ENCODE measurements around the gene COPG2. TPM values are rescaled to one million over a fixed set of nuclear protein-coding genes. Genes with fewer than 3 reads are reported as not detected.
"Not testable (repeated sequence)": the region's sequence is repeated elsewhere in the genome, so short reads cannot be mapped to it uniquely, and the experiment has no call there.

Gene COPG2
- total RNA-seq, 2 donors from 2014 or later = 74.3 to 76.3 TPM

GRCh38 chr7:130553398-130554029 lies 115.0 kb downstream of the COPG2 start:
- Histone ChIP-seq H3K9ac (ENCODE audit: extremely low read depth, low read length, poor library complexity, severe bottlenecking) (no peak overlapping the region), H3K36me3 (ENCODE audit: control insufficient read depth, insufficient read depth, low read length) (peaks cover 20% of the 10 kb centered on the region), H3K9me3 (ENCODE audit: control insufficient read depth, low read length) (no peaks in the 10 kb centered on the region), H3K4me1 (ENCODE audit: control insufficient read depth, insufficient read depth, low read length) (no peaks in the 10 kb centered on the region), H3K4me3 (ENCODE audit: low read length) (no peak overlapping the region), H3K27ac (ENCODE audit: low read depth, low read length) (no peak overlapping the region), H3K27me3 (ENCODE audit: control insufficient read depth, insufficient read depth, low read length, poor library complexity, severe bottlenecking) (no peaks in the 10 kb centered on the region)
- Mint-ChIP-seq H3K4me1 (peaks cover 7% of the 10 kb centered on the region), H3K36me3 (ENCODE audit: low read depth) (peaks cover 31% of the 10 kb centered on the region), H3K27ac (no peak overlapping the region), H3K27me3 (ENCODE audit: insufficient read depth) (no peaks in the 10 kb centered on the region), H3K9me3 (no peaks in the 10 kb centered on the region), H3K4me3 (no peak overlapping the region)
- no peak for DNase-seq
- 91 to 96% methylated on average over 2 to 3 of the region's 3 CpGs for WGBS, 2 experiments (ENCODE audit: insufficient coverage in 1 of 2, insufficient read length in 1 of 2)
- no peak for TF ChIP-seq CTCF (conservative IDR thresholded peaks at IDR 0.05)

- no peak overlapping the region for H3K4me3 ChIP-seq (ENCODE audit: low read length)
- H3K9ac ChIP-seq (ENCODE audit: extremely low read depth, low read length, poor library complexity, severe bottlenecking) = no peak overlapping the region
- no peak for DNase-seq
- H3K4me1 ChIP-seq (ENCODE audit: control insufficient read depth, insufficient read depth, low read length) = no peaks in the 10 kb centered on the region
- Mint-ChIP-seq H3K9me3 (no peaks in the 10 kb centered on the region), H3K36me3 (ENCODE audit: low read depth) (peaks cover 23% of the 10 kb centered on the region), H3K27ac (no peak overlapping the region), H3K4me1 (no peaks in the 10 kb centered on the region), H3K4me3 (no peak overlapping the region), H3K27me3 (ENCODE audit: insufficient read depth) (no peaks in the 10 kb centered on the region)
- no peaks in the 10 kb centered on the region for H3K9me3 ChIP-seq (ENCODE audit: control insufficient read depth, low read length)
- H3K36me3 ChIP-seq (ENCODE audit: control insufficient read depth, insufficient read depth, low read length) = peaks cover 39% of the 10 kb centered on the region
- no peak for TF ChIP-seq CTCF (conservative IDR thresholded peaks at IDR 0.05)
- WGBS, 2 experiments (ENCODE audit: insufficient coverage in 1 of 2, insufficient read length in 1 of 2) = 92 to 100% methylated on average over 1 of the region's 1 CpG
- no peaks in the 10 kb centered on the region for H3K27me3 ChIP-seq (ENCODE audit: control insufficient read depth, insufficient read depth, low read length, poor library complexity, severe bottlenecking)
- no peak overlapping the region for H3K27ac ChIP-seq (ENCODE audit: low read depth, low read length)
Observed at GRCh38 chr7:130544356-130544755, 124.2 kb downstream of the COPG2 start.

GRCh38 chr7:130543487-130544010 lies 125.0 kb downstream of the COPG2 start:
- Mint-ChIP-seq H3K36me3 (ENCODE audit: low read depth) (peaks cover 18% of the 10 kb centered on the region), H3K27me3 (ENCODE audit: insufficient read depth) (no peaks in the 10 kb centered on the region), H3K4me3 (no peak overlapping the region), H3K9me3 (no peaks in the 10 kb centered on the region), H3K4me1 (no peaks in the 10 kb centered on the region), H3K27ac (no peak overlapping the region)
- H3K27me3 ChIP-seq (ENCODE audit: control insufficient read depth, insufficient read depth, low read length, poor library complexity, severe bottlenecking) = no peaks in the 10 kb centered on the region
- 99 to 100% methylated on average over 2 of the region's 2 CpGs for WGBS, 2 experiments (ENCODE audit: insufficient coverage in 1 of 2, insufficient read length in 1 of 2)
- H3K4me1 ChIP-seq (ENCODE audit: control insufficient read depth, insufficient read depth, low read length) = no peaks in the 10 kb centered on the region
- no peak overlapping the region for H3K4me3 ChIP-seq (ENCODE audit: low read length)
- H3K9ac ChIP-seq (ENCODE audit: extremely low read depth, low read length, poor library complexity, severe bottlenecking) = no peak overlapping the region
- H3K36me3 ChIP-seq (ENCODE audit: control insufficient read depth, insufficient read depth, low read length) = peaks cover 41% of the 10 kb centered on the region
- peaks cover 1% of the 10 kb centered on the region for H3K9me3 ChIP-seq (ENCODE audit: control insufficient read depth, low read length)
- no peak for TF ChIP-seq CTCF (conservative IDR thresholded peaks at IDR 0.05)
- no peak for DNase-seq
- no peak overlapping the region for H3K27ac ChIP-seq (ENCODE audit: low read depth, low read length)

GRCh38 chr7:130542297-130542696 lies 126.3 kb downstream of the COPG2 start:
- not testable (repeated sequence) for H3K9me3 ChIP-seq (ENCODE audit: control insufficient read depth, low read length); H3K4me1 ChIP-seq (ENCODE audit: control insufficient read depth, insufficient read depth, low read length); H3K4me3 ChIP-seq (ENCODE audit: low read length); H3K27ac ChIP-seq (ENCODE audit: low read depth, low read length); H3K9ac ChIP-seq (ENCODE audit: extremely low read depth, low read length, poor library complexity, severe bottlenecking); H3K9me3 Mint-ChIP-seq; H3K27ac Mint-ChIP-seq; H3K27me3 Mint-ChIP-seq (ENCODE audit: insufficient read depth); DNase-seq; H3K4me3 Mint-ChIP-seq; H3K27me3 ChIP-seq (ENCODE audit: control insufficient read depth, insufficient read depth, low read length, poor library complexity, severe bottlenecking); H3K4me1 Mint-ChIP-seq
- peaks cover 12% of the 10 kb centered on the region for H3K36me3 Mint-ChIP-seq (ENCODE audit: low read depth)
- peaks cover 38% of the 10 kb centered on the region for H3K36me3 ChIP-seq (ENCODE audit: control insufficient read depth, insufficient read depth, low read length)
- 95% methylated on average over 4 of the region's 4 CpGs for WGBS, 2 experiments (ENCODE audit: insufficient coverage in 1 of 2, insufficient read length in 1 of 2)

GRCh38 chr7:130541287-130541686 lies 127.3 kb downstream of the COPG2 start:
- H3K4me1 Mint-ChIP-seq; H3K9me3 Mint-ChIP-seq; H3K27me3 Mint-ChIP-seq (ENCODE audit: insufficient read depth); H3K36me3 Mint-ChIP-seq (ENCODE audit: low read depth); H3K27ac Mint-ChIP-seq; H3K4me1 ChIP-seq (ENCODE audit: control insufficient read depth, insufficient read depth, low read length); H3K4me3 ChIP-seq (ENCODE audit: low read length); DNase-seq; H3K9ac ChIP-seq (ENCODE audit: extremely low read depth, low read length, poor library complexity, severe bottlenecking); H3K27me3 ChIP-seq (ENCODE audit: control insufficient read depth, insufficient read depth, low read length, poor library complexity, severe bottlenecking); H3K27ac ChIP-seq (ENCODE audit: low read depth, low read length); H3K4me3 Mint-ChIP-seq; H3K9me3 ChIP-seq (ENCODE audit: control insufficient read depth, low read length): not testable (repeated sequence)
- 92 to 94% methylated on average over 4 to 7 of the region's 7 CpGs for WGBS, 2 experiments (ENCODE audit: insufficient coverage in 1 of 2, insufficient read length in 1 of 2)
- H3K36me3 ChIP-seq (ENCODE audit: control insufficient read depth, insufficient read depth, low read length) = peaks cover 34% of the 10 kb centered on the region

Measured in endodermal cell (in vitro differentiated cells).